T-helper 1 cell treated with Interleukin-12 subunit alpha and Interleukin-12 subunit beta and Interleukin-4 antibody, amounts not matched to agents 30 μg/mL and 1 μg/mL, for 36 hours (primary cell): ENCODE measurements around the gene RNF20.
"Not testable (repeated sequence)": the region's sequence is repeated elsewhere in the genome, so short reads cannot be mapped to it uniquely, and the experiment has no call there.

Source experiments
- H3K27ac Mint-ChIP-seq: one replicate; pipeline ENCODE4 v1.8.0; 2021; ENCODE audit warnings: mild to moderate bottlenecking, mixed read lengths
- H3K27me3 Mint-ChIP-seq: one replicate; pipeline ENCODE4 v1.8.0; 2021; ENCODE audit warnings: low read depth, mixed read lengths
- H3K36me3 Mint-ChIP-seq: one replicate; pipeline ENCODE4 v1.8.0; 2021; ENCODE audit warnings: low read depth, mixed read lengths
- H3K4me1 Mint-ChIP-seq: one replicate; pipeline ENCODE4 v1.8.0; 2021; ENCODE audit warnings: low read depth, mixed read lengths
- H3K4me3 Mint-ChIP-seq: one replicate; pipeline ENCODE4 v1.8.0; 2021; ENCODE audit warnings: mild to moderate bottlenecking, moderate library complexity, mixed read lengths
- H3K9me3 Mint-ChIP-seq: one replicate; pipeline ENCODE4 v1.8.0; 2021; ENCODE audit warnings: mixed read lengths

RNF20 gene

GRCh38 chr9:101590074-101590473 is 56.4 kb downstream of the RNF20 start:
- not testable (repeated sequence) for H3K36me3 Mint-ChIP-seq, H3K27ac Mint-ChIP-seq, H3K4me3 Mint-ChIP-seq, H3K27me3 Mint-ChIP-seq
- Mint-ChIP-seq H3K4me1 (peaks cover 18% of the 10 kb centered on the region), H3K9me3 (peaks cover 10% of the 10 kb centered on the region)

GRCh38 chr9:101590901-101591300 is 57.2 kb downstream of the RNF20 start:
- Mint-ChIP-seq H3K4me3 (no peak overlapping the region), H3K27me3 (peaks cover 4% of the 10 kb centered on the region), H3K27ac (no peak overlapping the region), H3K4me1 (peaks cover 10% of the 10 kb centered on the region), H3K9me3 (peaks cover 3% of the 10 kb centered on the region), H3K36me3 (peaks cover under 1% of the 10 kb centered on the region)

- Mint-ChIP-seq H3K4me3 (no peak overlapping the region), H3K27ac (no peak overlapping the region), H3K9me3 (no peaks in the 10 kb centered on the region), H3K36me3 (no peaks in the 10 kb centered on the region), H3K4me1 (peaks cover 3% of the 10 kb centered on the region), H3K27me3 (peaks cover 4% of the 10 kb centered on the region)
These were observed 58.3 kb downstream of the RNF20 start for GRCh38 chr9:101591787-101592446.

GRCh38 chr9:101592788-101593187 is 59.1 kb downstream of the RNF20 start:
- Mint-ChIP-seq H3K27me3 (peaks cover 4% of the 10 kb centered on the region), H3K27ac (no peak overlapping the region), H3K4me1 (peaks cover 2% of the 10 kb centered on the region), H3K36me3 (no peaks in the 10 kb centered on the region), H3K4me3 (no peak overlapping the region), H3K9me3 (no peaks in the 10 kb centered on the region)

- Mint-ChIP-seq H3K36me3 (no peaks in the 10 kb centered on the region), H3K27me3 (peaks cover 4% of the 10 kb centered on the region), H3K4me3 (no peak overlapping the region), H3K4me1 (no peaks in the 10 kb centered on the region), H3K9me3 (no peaks in the 10 kb centered on the region), H3K27ac (no peak overlapping the region)
These were observed 59.7 kb downstream of the RNF20 start for GRCh38 chr9:101593345-101593744.

GRCh38 chr9:101594796-101595195 is 61.1 kb downstream of the RNF20 start, which contains the start of gene PPP3R2:
PPP3R2 (minus strand) TSS chr9:101594969; CDS start chr9:101594921, 48 bp downstream.
- H3K4me3 Mint-ChIP-seq = no peak within 1 kb of the TSS
- H3K36me3 Mint-ChIP-seq = no peaks in the 10 kb centered on the region
- H3K9me3 Mint-ChIP-seq = no peaks in the 10 kb centered on the region
- H3K27me3 Mint-ChIP-seq = peaks cover 5% of the 10 kb centered on the region
- no peaks in the 10 kb centered on the region for H3K4me1 Mint-ChIP-seq
- no peak within 1 kb of the TSS for H3K27ac Mint-ChIP-seq

- H3K4me3 Mint-ChIP-seq = no peak overlapping the region
- no peak overlapping the region for H3K27ac Mint-ChIP-seq
- H3K36me3 Mint-ChIP-seq = no peaks in the 10 kb centered on the region
- peaks cover 2% of the 10 kb centered on the region for H3K4me1 Mint-ChIP-seq
- H3K27me3 Mint-ChIP-seq = peaks cover 8% of the 10 kb centered on the region
- H3K9me3 Mint-ChIP-seq = no peaks in the 10 kb centered on the region
These were observed 68.5 kb downstream of the RNF20 start for GRCh38 chr9:101601904-101602765.

- no peaks in the 10 kb centered on the region for H3K36me3 Mint-ChIP-seq
- no peak overlapping the region for H3K27ac Mint-ChIP-seq
- H3K4me1 Mint-ChIP-seq = peaks cover 2% of the 10 kb centered on the region
- H3K4me3 Mint-ChIP-seq = no peak overlapping the region
- H3K9me3 Mint-ChIP-seq = no peaks in the 10 kb centered on the region
- peaks cover 16% of the 10 kb centered on the region for H3K27me3 Mint-ChIP-seq
These were observed 70.6 kb downstream of the RNF20 start for GRCh38 chr9:101604296-101604695.

GRCh38 chr9:101605547-101605946 is 71.9 kb downstream of the RNF20 start:
- no peaks in the 10 kb centered on the region for H3K9me3 Mint-ChIP-seq
- peaks cover 9% of the 10 kb centered on the region for H3K27me3 Mint-ChIP-seq
- H3K36me3 Mint-ChIP-seq = no peaks in the 10 kb centered on the region
- H3K4me3 Mint-ChIP-seq = no peak overlapping the region
- peaks cover 2% of the 10 kb centered on the region for H3K4me1 Mint-ChIP-seq
- no peak overlapping the region for H3K27ac Mint-ChIP-seq
